Measurements from ENCODE around the gene ATOX1. TPM values are rescaled to one million over a fixed set of nuclear protein-coding genes. Genes with fewer than 3 reads are reported as not detected.

Gene ATOX1
- total and polyA plus RNA-seq, 9 of the 15 experiments (the other 6 are each of a cell fraction or from before 2014, with no cell fraction given), result 59.2 to 318 (median 86.2) TPM

DNA sequence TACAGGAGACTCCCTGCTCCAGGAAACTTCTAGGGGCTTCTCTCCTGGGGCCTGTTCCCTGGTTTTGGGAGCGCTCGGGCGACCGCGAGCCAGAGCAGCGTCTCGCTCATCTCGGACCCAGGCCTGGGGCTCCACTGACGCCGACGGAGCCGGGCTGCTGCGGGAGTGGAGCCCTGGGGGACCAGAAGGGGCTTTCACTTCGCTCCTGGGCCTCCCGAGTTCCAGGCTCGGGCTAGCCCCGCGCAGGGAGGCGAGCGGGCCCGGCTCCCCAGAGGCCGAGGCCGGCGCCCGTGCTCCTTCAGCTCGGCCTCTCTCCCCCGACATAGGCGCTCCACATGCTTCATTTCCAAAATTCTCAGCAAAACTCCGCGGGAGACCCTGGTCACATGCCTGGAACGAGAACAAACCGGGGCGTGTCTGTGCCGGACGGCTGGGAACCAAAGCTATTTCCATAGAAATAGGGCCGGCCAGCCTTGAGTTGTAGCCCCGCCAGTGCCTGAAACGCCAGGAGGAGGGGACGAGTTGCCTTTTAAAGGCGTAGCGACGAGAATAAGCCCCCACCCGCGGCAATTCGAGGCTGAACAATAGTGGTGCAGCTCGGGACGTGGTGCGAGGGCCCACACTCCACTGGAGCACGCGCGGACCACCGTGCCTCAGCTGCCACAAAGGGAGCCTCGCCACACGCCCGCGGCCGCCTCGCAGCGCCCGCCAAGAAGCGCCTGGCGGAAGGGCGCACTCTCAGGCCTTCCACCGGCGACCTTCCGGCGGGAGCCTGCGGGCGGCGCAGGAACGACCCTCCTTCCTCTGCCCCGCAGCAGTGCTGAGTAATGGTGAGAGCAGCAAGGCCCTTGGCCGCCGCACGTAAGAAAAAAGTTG, 12.2 kb upstream of the ATOX1 start (continued):
- TF ChIP-seq, protein P1, sequence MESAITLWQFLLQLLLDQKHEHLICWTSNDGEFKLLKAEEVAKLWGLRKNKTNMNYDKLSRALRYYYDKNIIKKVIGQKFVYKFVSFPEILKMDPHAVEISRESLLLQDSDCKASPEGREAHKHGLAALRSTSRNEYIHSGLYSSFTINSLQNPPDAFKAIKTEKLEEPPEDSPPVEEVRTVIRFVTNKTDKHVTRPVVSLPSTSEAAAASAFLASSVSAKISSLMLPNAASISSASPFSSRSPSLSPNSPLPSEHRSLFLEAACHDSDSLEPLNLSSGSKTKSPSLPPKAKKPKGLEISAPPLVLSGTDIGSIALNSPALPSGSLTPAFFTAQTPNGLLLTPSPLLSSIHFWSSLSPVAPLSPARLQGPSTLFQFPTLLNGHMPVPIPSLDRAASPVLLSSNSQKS (CRISPR knock-in tag; IDR thresholded peaks at IDR 0.05), result no peak
- TF ChIP-seq ZC3H4 (CRISPR knock-in tag; IDR thresholded peaks at IDR 0.05; ENCODE audit: borderline replicate concordance), result peak; percentile 2; the same call in 1 of the 2 replicates
- TF ChIP-seq MYC (IDR thresholded peaks at IDR 0.05; ENCODE audit: low read depth, low read length), result no peak; the same call in 1 of the 2 replicates
- peak; percentile 59; the same call in 1 of the 2 replicates for TF ChIP-seq MYC (CRISPR knock-in tag; IDR thresholded peaks at IDR 0.05; ENCODE audit: borderline replicate concordance, low read depth)
- TF ChIP-seq, protein P2, sequence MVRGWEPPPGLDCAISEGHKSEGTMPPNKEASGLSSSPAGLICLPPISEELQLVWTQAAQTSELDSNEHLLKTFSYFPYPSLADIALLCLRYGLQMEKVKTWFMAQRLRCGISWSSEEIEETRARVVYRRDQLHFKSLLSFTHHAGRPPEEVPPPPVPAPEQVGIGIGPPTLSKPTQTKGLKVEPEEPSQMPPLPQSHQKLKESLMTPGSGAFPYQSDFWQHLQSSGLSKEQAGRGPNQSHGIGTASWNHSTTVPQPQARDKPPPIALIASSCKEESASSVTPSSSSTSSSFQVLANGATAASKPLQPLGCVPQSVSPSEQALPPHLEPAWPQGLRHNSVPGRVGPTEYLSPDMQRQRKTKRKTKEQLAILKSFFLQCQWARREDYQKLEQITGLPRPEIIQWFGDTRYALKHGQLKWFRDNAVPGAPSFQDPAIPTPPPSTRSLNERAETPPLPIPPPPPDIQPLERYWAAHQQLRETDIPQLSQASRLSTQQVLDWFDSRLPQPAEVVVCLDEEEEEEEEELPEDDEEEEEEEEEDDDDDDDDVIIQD (CRISPR knock-in tag; IDR thresholded peaks at IDR 0.05), result no peak
- TF ChIP-seq, protein P3, sequence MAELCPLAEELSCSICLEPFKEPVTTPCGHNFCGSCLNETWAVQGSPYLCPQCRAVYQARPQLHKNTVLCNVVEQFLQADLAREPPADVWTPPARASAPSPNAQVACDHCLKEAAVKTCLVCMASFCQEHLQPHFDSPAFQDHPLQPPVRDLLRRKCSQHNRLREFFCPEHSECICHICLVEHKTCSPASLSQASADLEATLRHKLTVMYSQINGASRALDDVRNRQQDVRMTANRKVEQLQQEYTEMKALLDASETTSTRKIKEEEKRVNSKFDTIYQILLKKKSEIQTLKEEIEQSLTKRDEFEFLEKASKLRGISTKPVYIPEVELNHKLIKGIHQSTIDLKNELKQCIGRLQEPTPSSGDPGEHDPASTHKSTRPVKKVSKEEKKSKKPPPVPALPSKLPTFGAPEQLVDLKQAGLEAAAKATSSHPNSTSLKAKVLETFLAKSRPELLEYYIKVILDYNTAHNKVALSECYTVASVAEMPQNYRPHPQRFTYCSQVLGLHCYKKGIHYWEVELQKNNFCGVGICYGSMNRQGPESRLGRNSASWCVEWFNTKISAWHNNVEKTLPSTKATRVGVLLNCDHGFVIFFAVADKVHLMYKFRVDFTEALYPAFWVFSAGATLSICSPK (IDR thresholded peaks at IDR 0.05; ENCODE audit: borderline replicate concordance), result no peak
- TF ChIP-seq CREB1 (IDR thresholded peaks at IDR 0.05), result no peak
- TF ChIP-seq CREB1 (CRISPR knock-in tag; IDR thresholded peaks at IDR 0.05), result peak; percentile 67
- TF ChIP-seq, protein P4, sequence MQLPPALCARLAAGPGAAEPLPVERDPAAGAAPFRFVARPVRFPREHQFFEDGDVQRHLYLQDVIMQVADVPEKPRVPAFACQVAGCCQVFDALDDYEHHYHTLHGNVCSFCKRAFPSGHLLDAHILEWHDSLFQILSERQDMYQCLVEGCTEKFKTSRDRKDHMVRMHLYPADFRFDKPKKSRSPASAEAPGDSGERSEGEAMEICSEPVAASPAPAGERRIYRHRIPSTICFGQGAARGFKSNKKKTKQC (CRISPR knock-in tag; IDR thresholded peaks at IDR 0.05), result 0 out of 2 replicates have a peak, but pooled peaks have one; percentile 79
- TF ChIP-seq FOXP1 (CRISPR knock-in tag; IDR thresholded peaks at IDR 0.05), result 0 out of 2 replicates have a peak, but pooled peaks have one; percentile 63
- TF ChIP-seq, protein P5, sequence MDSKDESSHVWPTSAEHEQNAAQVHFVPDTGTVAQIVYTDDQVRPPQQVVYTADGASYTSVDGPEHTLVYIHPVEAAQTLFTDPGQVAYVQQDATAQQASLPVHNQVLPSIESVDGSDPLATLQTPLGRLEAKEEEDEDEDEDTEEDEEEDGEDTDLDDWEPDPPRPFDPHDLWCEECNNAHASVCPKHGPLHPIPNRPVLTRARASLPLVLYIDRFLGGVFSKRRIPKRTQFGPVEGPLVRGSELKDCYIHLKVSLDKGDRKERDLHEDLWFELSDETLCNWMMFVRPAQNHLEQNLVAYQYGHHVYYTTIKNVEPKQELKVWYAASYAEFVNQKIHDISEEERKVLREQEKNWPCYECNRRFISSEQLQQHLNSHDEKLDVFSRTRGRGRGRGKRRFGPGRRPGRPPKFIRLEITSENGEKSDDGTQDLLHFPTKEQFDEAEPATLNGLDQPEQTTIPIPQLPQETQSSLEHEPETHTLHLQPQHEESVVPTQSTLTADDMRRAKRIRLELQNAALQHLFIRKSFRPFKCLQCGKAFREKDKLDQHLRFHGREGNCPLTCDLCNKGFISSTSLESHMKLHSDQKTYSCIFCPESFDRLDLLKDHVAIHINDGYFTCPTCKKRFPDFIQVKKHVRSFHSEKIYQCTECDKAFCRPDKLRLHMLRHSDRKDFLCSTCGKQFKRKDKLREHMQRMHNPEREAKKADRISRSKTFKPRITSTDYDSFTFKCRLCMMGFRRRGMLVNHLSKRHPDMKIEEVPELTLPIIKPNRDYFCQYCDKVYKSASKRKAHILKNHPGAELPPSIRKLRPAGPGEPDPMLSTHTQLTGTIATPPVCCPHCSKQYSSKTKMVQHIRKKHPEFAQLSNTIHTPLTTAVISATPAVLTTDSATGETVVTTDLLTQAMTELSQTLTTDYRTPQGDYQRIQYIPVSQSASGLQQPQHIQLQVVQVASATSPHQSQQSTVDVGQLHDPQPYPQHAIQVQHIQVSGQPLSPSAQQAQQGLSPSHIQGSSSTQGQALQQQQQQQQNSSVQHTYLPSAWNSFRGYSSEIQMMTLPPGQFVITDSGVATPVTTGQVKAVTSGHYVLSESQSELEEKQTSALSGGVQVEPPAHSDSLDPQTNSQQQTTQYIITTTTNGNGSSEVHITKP (IDR thresholded peaks at IDR 0.05; ENCODE audit: partially characterized antibody), result peak; percentile 47
- TF ChIP-seq ZNF79 (CRISPR knock-in tag; IDR thresholded peaks at IDR 0.05; ENCODE audit: low read depth), result 0 out of 2 replicates have a peak, but pooled peaks have one; percentile 57
- TF ChIP-seq, protein P6, sequence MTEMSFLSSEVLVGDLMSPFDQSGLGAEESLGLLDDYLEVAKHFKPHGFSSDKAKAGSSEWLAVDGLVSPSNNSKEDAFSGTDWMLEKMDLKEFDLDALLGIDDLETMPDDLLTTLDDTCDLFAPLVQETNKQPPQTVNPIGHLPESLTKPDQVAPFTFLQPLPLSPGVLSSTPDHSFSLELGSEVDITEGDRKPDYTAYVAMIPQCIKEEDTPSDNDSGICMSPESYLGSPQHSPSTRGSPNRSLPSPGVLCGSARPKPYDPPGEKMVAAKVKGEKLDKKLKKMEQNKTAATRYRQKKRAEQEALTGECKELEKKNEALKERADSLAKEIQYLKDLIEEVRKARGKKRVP (CRISPR knock-in tag; IDR thresholded peaks at IDR 0.05), result peak; percentile 54; the same call in 1 of the 2 replicates
- peak; percentile 89 for TF ChIP-seq GABPA (tag; conservative IDR thresholded peaks at IDR 0.05; ENCODE audit: low read depth)
- peak; percentile 64; the same call in 1 of the 2 replicates for TF ChIP-seq CBFB (CRISPR knock-in tag; IDR thresholded peaks at IDR 0.05)
- no peak for TF ChIP-seq ZNF146 (CRISPR knock-in tag; IDR thresholded peaks at IDR 0.05; ENCODE audit: unreplicated experiment)
